Fibroblast of skin of left biceps (primary cell): ENCODE results near the gene HS6ST1.
"Not testable (repeated sequence)": the region's sequence is repeated elsewhere in the genome, so short reads cannot be mapped to it uniquely, and the experiment has no call there.

ENCODE experiments used
- DNase-seq, 2 experiments: peaks; one replicate each; pipeline ENCODE4 v3.0.0-alpha.2; 2013; ENCODE audit warnings: low read depth in 2 of 2

HS6ST1 gene

GRCh38 chr2:128321784-128322714, 3.4 kb upstream of the HS6ST1 start:
- DNase-seq, result peak; percentile 61 to 65

- no peak for DNase-seq
Measured at GRCh38 chr2:128320906-128321771, 2.5 kb upstream of the HS6ST1 start.

GRCh38 chr2:128320192-128320905, 1.7 kb upstream of the HS6ST1 start:
- DNase-seq, result no peak

GRCh38 chr2:128319631-128320191, 1.0 kb upstream of the HS6ST1 start:
- DNase-seq, result no peak

- not testable (repeated sequence) for DNase-seq
Measured at GRCh38 chr2:128318245-128318644, 423 bp downstream of the HS6ST1 start.

- DNase-seq, result not testable (repeated sequence)
Measured at GRCh38 chr2:128317899-128318225, 806 bp downstream of the HS6ST1 start.

- no peak for DNase-seq
Measured at GRCh38 chr2:128317181-128317898, 1.3 kb downstream of the HS6ST1 start.

GRCh38 chr2:128316777-128317180, 1.9 kb downstream of the HS6ST1 start:
- no peak for DNase-seq

- DNase-seq, result peak in 1 of 2 experiments; percentile 21
Measured at GRCh38 chr2:128315829-128316776, 2.6 kb downstream of the HS6ST1 start.

- DNase-seq, result no peak
Measured at GRCh38 chr2:128315122-128315828, 3.4 kb downstream of the HS6ST1 start.

GRCh38 chr2:128314348-128315121, 4.1 kb downstream of the HS6ST1 start:
- DNase-seq, result no peak

- no peak for DNase-seq
Measured at GRCh38 chr2:128313931-128314347, 4.7 kb downstream of the HS6ST1 start.

GRCh38 chr2:128313091-128313836, 5.4 kb downstream of the HS6ST1 start:
- DNase-seq, result no peak

- DNase-seq, result no peak
Measured at GRCh38 chr2:128312411-128312810, 6.3 kb downstream of the HS6ST1 start.

GRCh38 chr2:128311755-128312341, 6.8 kb downstream of the HS6ST1 start:
- no peak for DNase-seq

GRCh38 chr2:128311216-128311754, 7.4 kb downstream of the HS6ST1 start:
- no peak for DNase-seq

GRCh38 chr2:128310761-128311160, 7.9 kb downstream of the HS6ST1 start:
- DNase-seq, result no peak
